ENCODE measurements around the gene NSUN2. TPM values are rescaled to one million over a fixed set of nuclear protein-coding genes. Genes with fewer than 3 reads are reported as not detected.

Gene NSUN2
- total and polyA plus RNA-seq, 2 of the 4 experiments (the other 2 are of a cell fraction) = 51.1 to 61.1 TPM

DNA sequence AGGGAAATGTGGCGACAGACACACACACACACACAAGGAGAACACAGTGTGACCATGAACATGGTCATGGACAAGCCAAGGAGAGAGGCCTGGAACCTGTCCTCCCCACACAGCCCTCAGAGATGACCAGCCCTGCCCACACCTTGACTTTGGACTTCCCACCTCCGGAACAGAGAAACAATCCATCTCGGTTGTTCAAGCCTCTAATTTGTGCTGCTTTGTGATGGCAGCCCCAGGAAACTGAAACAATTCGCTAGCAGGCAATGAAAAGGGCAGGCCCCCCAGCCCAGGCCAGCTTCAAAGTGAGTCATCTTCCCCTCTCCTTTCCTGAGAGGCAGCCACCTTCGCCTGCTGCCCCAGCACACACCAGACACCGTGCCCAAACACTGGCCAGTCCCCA is 47.7 kb downstream of the NSUN2 start:
- no peak overlapping the region for H3K9ac ChIP-seq (ENCODE audit: low read depth, low read length)
- peaks cover 5% of the 10 kb centered on the region; the same call in 1 of the 2 replicates for H3K4me1 ChIP-seq (ENCODE audit: control insufficient read depth, insufficient read depth, low read length)
- H4K20me1 ChIP-seq (ENCODE audit: insufficient read depth, low read length) = no peaks in the 10 kb centered on the region
- no peak overlapping the region for H3K4ac ChIP-seq (ENCODE audit: low read depth, low read length)
- H3K56ac ChIP-seq (ENCODE audit: extremely low read depth, insufficient read depth, low read length) = no peak overlapping the region
- no peaks in the 10 kb centered on the region for H3K9me1 ChIP-seq (ENCODE audit: insufficient read depth, low read length)
- DNase-seq (no peak), ATAC-seq (ENCODE audit: low read depth) (no peak)
- BruUV-seq (replicated peaks) = no TSS peak
- no peak overlapping the region for H3K4me2 ChIP-seq (ENCODE audit: low read depth, low read length)
- H3K18ac ChIP-seq (ENCODE audit: low read depth, low read length) = no peak overlapping the region
- H4K8ac ChIP-seq (ENCODE audit: low read depth in 2 of 2, low read length in 2 of 2) = no peak overlapping the region
- ChIA-PET CTCF (no interaction called here), POLR2A (ENCODE audit: unreplicated experiment) (interaction anchor here (0.6 kb wide), 1 partner anchor 37 kb away, joined by 7 read pairs; no protein-coding TSS in a partner anchor)
- no peak overlapping the region for H2BK20ac ChIP-seq (ENCODE audit: low read depth, low read length)
- no peaks in the 10 kb centered on the region for H3K36me3 ChIP-seq (ENCODE audit: control insufficient read depth, insufficient read depth, low read length)
- no peaks in the 10 kb centered on the region for H3K79me1 ChIP-seq (ENCODE audit: low read depth in 1 of 2, low read length in 2 of 2)
- H3K4me3 ChIP-seq (ENCODE audit: insufficient read depth, low read depth, low read length) = no peak overlapping the region
- peak overlapping the region; percentile 13 for H2AK9ac ChIP-seq (replicated peaks; ENCODE audit: low read depth, low read length, poor library complexity)
- no peak overlapping the region for H2BK120ac ChIP-seq (ENCODE audit: low read depth, low read length)
- H2AFZ ChIP-seq (replicated peaks; ENCODE audit: low read length, poor library complexity) = no peak overlapping the region
- H4K5ac ChIP-seq (ENCODE audit: low read depth, low read length) = no peak overlapping the region
- dilution Hi-C loops (cut with HindIII; ENCODE audit: low sequenced_read_pairs, unreplicated experiment) (no loop called here), intact Hi-C loops (cut with micrococcal nuclease) (no loop called here), in situ Hi-C loops (cut with MboI; ENCODE audit: low sequenced_read_pairs) (no loop called here)
- no peak overlapping the region for H3K14ac ChIP-seq (replicated peaks; ENCODE audit: low read depth, low read length)
- H4K91ac ChIP-seq (ENCODE audit: insufficient read depth, low read depth, low read length) = no peak overlapping the region
- H3K27ac ChIP-seq (ENCODE audit: insufficient read depth, low read length) = no peak overlapping the region
- H2AK5ac ChIP-seq (ENCODE audit: low read depth, low read length) = no peak overlapping the region
- no peak overlapping the region for H2BK5ac ChIP-seq (ENCODE audit: low read depth, low read length, poor library complexity, severe bottlenecking)
- no peak overlapping the region for H3K23ac ChIP-seq (ENCODE audit: low read depth, low read length)
- no peak for TF ChIP-seq RCOR1 (IDR thresholded peaks at IDR 0.05; ENCODE audit: insufficient replicate concordance, low read length)
- H3K9me3 ChIP-seq (ENCODE audit: control insufficient read depth, insufficient read depth, low read length) = no peaks in the 10 kb centered on the region
- H3K27me3 ChIP-seq (ENCODE audit: control insufficient read depth, insufficient read depth, low read length) = peaks cover 42% of the 10 kb centered on the region
- no peak overlapping the region for H2BK15ac ChIP-seq (ENCODE audit: low read depth, low read length)
- WGBS, 2 experiments (ENCODE audit: extremely low coverage in 2 of 2, insufficient read length in 1 of 2) = 71% methylated on average over 2 of the region's 6 CpGs; no CpG with 5 or more reads in 1 of the 2 experiments
